ENCODE measurements around the gene HCFC1R1. TPM values are rescaled to one million over a fixed set of nuclear protein-coding genes. Genes with fewer than 3 reads are reported as not detected.

HCFC1R1 gene
- total and polyA plus RNA-seq, 7 donors = 23.1 to 82.5 (median 52.9) TPM

GRCh38 chr16:3028716-3029319, 5.1 kb upstream of the HCFC1R1 start:
- Histone ChIP-seq H3K4me1 (peaks cover 0 to 36% (median 30%) of the 10 kb centered on the region in 4 donors), H3K27ac (no peak overlapping the region), H3K4me3 (no peak overlapping the region), H3K27me3 (peaks cover 24 to 55% (median 44%) of the 10 kb centered on the region in 3 donors), H3K36me3 (peaks cover 0 to 20% (median 15%) of the 10 kb centered on the region in 4 donors), H3K9me3 (no peaks in the 10 kb centered on the region)
- WGBS, 2 donors = 41 to 72% methylated on average over 15 of the region's 15 CpGs
- intact Hi-C loops (cut with DNase I) = loop anchor here (1.0 kb wide), 1 partner anchor 26 kb away; no protein-coding TSS in a partner anchor
- TF ChIP-seq POLR2AphosphoS5 (IDR thresholded peaks at IDR 0.05) (no peak), EP300 (IDR thresholded peaks at IDR 0.05) (no peak), POLR2A (IDR thresholded peaks at IDR 0.05) (no peak)
- TF ChIP-seq, protein P1, sequence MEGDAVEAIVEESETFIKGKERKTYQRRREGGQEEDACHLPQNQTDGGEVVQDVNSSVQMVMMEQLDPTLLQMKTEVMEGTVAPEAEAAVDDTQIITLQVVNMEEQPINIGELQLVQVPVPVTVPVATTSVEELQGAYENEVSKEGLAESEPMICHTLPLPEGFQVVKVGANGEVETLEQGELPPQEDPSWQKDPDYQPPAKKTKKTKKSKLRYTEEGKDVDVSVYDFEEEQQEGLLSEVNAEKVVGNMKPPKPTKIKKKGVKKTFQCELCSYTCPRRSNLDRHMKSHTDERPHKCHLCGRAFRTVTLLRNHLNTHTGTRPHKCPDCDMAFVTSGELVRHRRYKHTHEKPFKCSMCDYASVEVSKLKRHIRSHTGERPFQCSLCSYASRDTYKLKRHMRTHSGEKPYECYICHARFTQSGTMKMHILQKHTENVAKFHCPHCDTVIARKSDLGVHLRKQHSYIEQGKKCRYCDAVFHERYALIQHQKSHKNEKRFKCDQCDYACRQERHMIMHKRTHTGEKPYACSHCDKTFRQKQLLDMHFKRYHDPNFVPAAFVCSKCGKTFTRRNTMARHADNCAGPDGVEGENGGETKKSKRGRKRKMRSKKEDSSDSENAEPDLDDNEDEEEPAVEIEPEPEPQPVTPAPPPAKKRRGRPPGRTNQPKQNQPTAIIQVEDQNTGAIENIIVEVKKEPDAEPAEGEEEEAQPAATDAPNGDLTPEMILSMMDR (IDR thresholded peaks at IDR 0.05) = no peak
- DNase-seq = no peak

DNA sequence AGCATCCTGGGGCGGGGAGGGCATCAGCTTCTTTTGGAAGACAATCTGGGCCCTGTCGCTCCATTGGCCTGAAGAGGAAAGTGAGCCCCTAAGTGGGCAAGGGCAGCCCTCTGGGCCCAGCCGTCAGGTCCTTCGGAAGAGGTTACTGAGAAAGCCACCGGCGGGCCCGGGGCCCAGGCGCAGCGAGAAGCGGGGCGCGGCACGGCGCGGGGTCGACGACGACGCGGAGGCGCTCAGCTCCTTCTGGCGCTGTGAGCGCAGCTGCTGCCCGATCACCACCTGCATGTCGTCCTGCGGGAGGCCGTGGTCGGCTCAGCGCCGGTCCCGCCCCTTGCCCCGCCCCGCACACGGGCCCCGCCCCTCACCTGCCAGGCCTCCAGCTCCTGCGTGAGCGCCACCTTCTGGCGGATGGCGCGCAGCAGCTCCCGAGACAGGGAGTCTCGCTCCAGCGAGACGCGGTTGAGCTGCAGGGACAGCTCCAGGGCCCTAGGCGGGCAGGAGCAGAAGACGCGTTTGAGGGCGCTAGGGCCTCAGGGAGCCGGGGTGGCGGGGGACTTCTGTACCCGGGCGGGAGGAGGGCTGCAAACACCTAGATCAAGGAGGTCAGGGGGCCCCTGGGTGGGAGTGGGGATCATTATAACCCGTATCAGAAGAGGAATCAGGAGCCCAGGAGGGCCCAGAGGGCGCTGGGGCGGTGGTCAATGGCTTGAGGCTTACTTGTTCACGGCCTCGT, 4.4 kb upstream of the HCFC1R1 start:
- Histone ChIP-seq H3K9me3 (no peaks in the 10 kb centered on the region), H3K36me3 (peaks cover 0 to 20% (median 15%) of the 10 kb centered on the region in 4 donors), H3K4me3 (peak overlapping the region in 1 of 4 donors; percentile 15), H3K27me3 (peaks cover 24 to 48% (median 41%) of the 10 kb centered on the region in 3 donors), H3K27ac (no peak overlapping the region), H3K4me1 (peaks cover 0 to 43% (median 35%) of the 10 kb centered on the region in 4 donors)
- WGBS, 2 donors = 6 to 9% methylated on average over 58 of the region's 58 CpGs
- intact Hi-C loops (cut with DNase I) = loop anchor here (1.0 kb wide), 1 partner anchor 25 kb away; no protein-coding TSS in a partner anchor
- TF ChIP-seq, protein P1 (IDR thresholded peaks at IDR 0.05) = peak; percentile 41 to 72 (median 48)
- TF ChIP-seq POLR2AphosphoS5 (IDR thresholded peaks at IDR 0.05) = no peak
- DNase-seq = peak; percentile 85

DNA sequence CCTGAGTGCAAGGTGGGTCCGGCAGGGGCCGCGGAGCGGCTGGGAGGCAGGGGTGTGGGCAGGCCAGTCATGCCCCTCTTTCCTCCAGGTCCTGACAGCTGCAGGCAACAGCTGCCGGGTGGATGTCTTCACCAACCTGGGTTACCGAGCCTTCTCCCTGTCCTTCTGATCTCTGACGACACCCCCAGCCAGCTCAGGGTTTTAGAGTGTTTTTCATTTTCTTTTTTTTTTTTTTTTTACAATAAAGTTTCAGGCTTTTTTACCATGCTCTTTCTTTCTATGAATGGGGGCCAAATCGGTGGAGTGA, 3.7 kb upstream of the HCFC1R1 start:
- Histone ChIP-seq H3K36me3 (peaks cover 0 to 20% (median 15%) of the 10 kb centered on the region in 4 donors), H3K4me3 (no peak overlapping the region), H3K4me1 (peaks cover 0 to 50% (median 42%) of the 10 kb centered on the region in 4 donors), H3K9me3 (no peaks in the 10 kb centered on the region), H3K27me3 (peaks cover 24 to 41% (median 36%) of the 10 kb centered on the region in 3 donors), H3K27ac (no peak overlapping the region)
- DNase-seq = no peak
- WGBS, 2 donors = 80 to 90% methylated on average over 8 of the region's 8 CpGs
- no peak for TF ChIP-seq POLR2AphosphoS5 (IDR thresholded peaks at IDR 0.05)
- TF ChIP-seq POLR2A (IDR thresholded peaks at IDR 0.05) = no peak
- TF ChIP-seq, protein P1 (IDR thresholded peaks at IDR 0.05) = no peak
- TF ChIP-seq EP300 (IDR thresholded peaks at IDR 0.05) = no peak
- intact Hi-C loops (cut with DNase I) = no loop called here

DNA sequence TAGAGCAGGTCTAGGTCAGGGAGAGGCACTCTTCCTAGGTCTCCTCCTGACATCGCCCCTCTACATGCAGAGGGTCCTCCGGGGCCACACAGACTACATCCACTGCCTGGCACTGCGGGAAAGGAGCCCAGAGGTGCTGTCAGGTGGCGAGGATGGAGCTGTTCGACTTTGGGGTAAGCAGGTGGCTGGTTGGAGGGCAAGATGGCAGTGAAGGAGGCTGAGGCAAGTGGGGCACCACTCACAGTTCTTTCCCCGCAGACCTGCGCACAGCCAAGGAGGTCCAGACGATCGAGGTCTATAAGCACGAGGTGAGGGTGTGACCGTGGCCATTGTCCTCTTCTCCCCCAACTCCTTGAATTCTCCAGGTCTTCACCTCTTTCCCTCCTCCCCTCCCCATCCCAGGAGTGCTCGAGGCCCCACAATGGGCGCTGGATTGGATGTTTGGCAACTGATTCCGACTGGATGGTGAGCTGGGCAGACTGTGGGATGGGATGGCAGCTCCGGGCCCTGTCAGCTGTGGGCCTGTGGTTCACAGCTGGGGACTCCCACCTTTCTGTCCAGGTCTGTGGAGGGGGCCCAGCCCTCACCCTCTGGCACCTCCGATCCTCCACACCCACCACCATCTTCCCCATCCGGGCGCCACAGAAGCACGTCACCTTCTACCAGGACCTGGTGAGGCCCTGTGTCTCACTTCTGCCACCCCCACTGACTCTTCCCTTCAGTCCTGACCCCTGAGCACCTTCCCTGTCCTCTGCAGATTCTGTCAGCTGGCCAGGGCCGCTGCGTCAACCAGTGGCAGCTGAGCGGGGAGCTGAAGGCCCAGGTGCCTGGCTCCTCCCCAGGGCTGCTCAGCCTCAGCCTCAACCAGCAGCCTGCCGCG, 3.1 kb upstream of the HCFC1R1 start:
- intact Hi-C loops (cut with DNase I) = no loop called here
- WGBS, 2 donors = 94 to 95% methylated on average over 24 of the region's 24 CpGs
- Histone ChIP-seq H3K27me3 (peaks cover 24 to 35% (median 30%) of the 10 kb centered on the region in 3 donors), H3K4me1 (peaks cover 0 to 56% (median 48%) of the 10 kb centered on the region in 4 donors), H3K27ac (no peak overlapping the region), H3K9me3 (no peaks in the 10 kb centered on the region), H3K4me3 (no peak overlapping the region), H3K36me3 (peaks cover 0 to 20% (median 15%) of the 10 kb centered on the region in 4 donors)
- no peak for DNase-seq
- no peak for TF ChIP-seq EP300 (IDR thresholded peaks at IDR 0.05)
- no peak for TF ChIP-seq POLR2A (IDR thresholded peaks at IDR 0.05)

Measured in sigmoid colon (tissue), 7 donors.